WTC11 (cell line): Measurements from ENCODE around the gene C1orf35. TPM values are rescaled to one million over a fixed set of nuclear protein-coding genes. Genes with fewer than 3 reads are reported as not detected.
A peak's percentile ranks its signal among the peaks of the same experiment; 100 is the strongest.

Experiments used
- ATAC-seq: fragments of 200-7000 bp; cut with Tn5 transposase; 2 replicates; pipeline ENCODE4 v1.10.0; 2021; ENCODE audit warnings: mild to moderate bottlenecking, moderate library complexity
- CTCF ChIA-PET: fragments of 300-600 bp; sonication (Branson Sonifier 250); formaldehyde crosslinking; loops from one replicate; lab custom pipeline; 2021; ENCODE audit warnings: antibody characterized with exemption; lab: Charles Lee
- POLR2A ChIA-PET: fragments of 350-600 bp; sonication (Branson Sonifier 250); formaldehyde crosslinking; loops from one replicate; lab custom pipeline; 2021; ENCODE audit warnings: antibody characterized with exemption; lab: Charles Lee
- DNase-seq: peaks from one replicate; pipeline ENCODE4 v3.0.0; 2021; ENCODE audit warnings: low spot score
- H3K27ac Mint-ChIP-seq: 2 replicates; pipeline ENCODE4 v1.8.0; 2021; ENCODE audit warnings: mixed read lengths
- H3K27me3 Mint-ChIP-seq: 2 replicates; pipeline ENCODE4 v1.8.0; 2021; ENCODE audit warnings: low read depth, mild to moderate bottlenecking, moderate library complexity, mixed read lengths
- H3K36me3 Mint-ChIP-seq: 2 replicates; pipeline ENCODE4 v1.8.0; 2021; ENCODE audit warnings: mixed read lengths
- H3K4me1 Mint-ChIP-seq: 2 replicates; pipeline ENCODE4 v1.8.0; 2022; ENCODE audit warnings: mixed read lengths
- H3K4me3 Mint-ChIP-seq: 2 replicates; pipeline ENCODE4 v1.8.0; 2021; ENCODE audit warnings: mild to moderate bottlenecking, moderate library complexity, mixed read lengths
- H3K9me3 Mint-ChIP-seq: 2 replicates; pipeline ENCODE4 v1.8.0; 2021; ENCODE audit warnings: mixed read lengths
- AFF4 ChIP-seq: sonication (generic); formaldehyde crosslinking; IDR thresholded peaks from 2 replicates; pipeline ENCODE4 v1.8.1; 2023; ENCODE audit warnings: mild to moderate bottlenecking, missing genetic modification reagents, borderline replicate concordance
- E2F4 ChIP-seq: sonication (generic); formaldehyde crosslinking; IDR thresholded peaks from 2 replicates; pipeline ENCODE4 v1.8.1; 2022; ENCODE audit warnings: low read depth, mild to moderate bottlenecking, moderate library complexity, missing genetic modification reagents, borderline replicate concordance
- ESRRA ChIP-seq: sonication (generic); formaldehyde crosslinking; IDR thresholded peaks from 2 replicates; pipeline ENCODE4 v1.8.1; 2022; ENCODE audit warnings: mild to moderate bottlenecking, missing genetic modification reagents, borderline replicate concordance
- FOXP4 ChIP-seq: sonication (generic); formaldehyde crosslinking; IDR thresholded peaks from 2 replicates; pipeline ENCODE4 v1.8.0; 2022; ENCODE audit warnings: mild to moderate bottlenecking, missing genetic modification reagents
- GRHL2 ChIP-seq: fragments of 250-450 bp; sonication (Bioruptor Pico); IDR thresholded peaks from 2 replicates; pipeline ENCODE4 v1.8.0; 2022; ENCODE audit warnings: mild to moderate bottlenecking, moderate library complexity; ENCODE audit not compliant: insufficient replicate concordance, severe bottlenecking
- GTF2I ChIP-seq: fragments of 250-450 bp; sonication (Bioruptor Pico); conservative IDR thresholded peaks from 2 replicates; pipeline ENCODE4 v1.4.0; 2021; ENCODE audit warnings: mild to moderate bottlenecking
- HMGA2 ChIP-seq: fragments of 250-450 bp; sonication (Bioruptor Pico); IDR thresholded peaks from 2 replicates; pipeline ENCODE4 v1.4.0; 2021; ENCODE audit warnings: mild to moderate bottlenecking, moderate library complexity
- MXD4 ChIP-seq: fragments of 250-450 bp; sonication (Bioruptor Pico); IDR thresholded peaks from 2 replicates; pipeline ENCODE4 v1.8.0; 2021; ENCODE audit warnings: mild to moderate bottlenecking, moderate library complexity, borderline replicate concordance
- NR2C2 ChIP-seq: sonication (generic); formaldehyde crosslinking; IDR thresholded peaks from 2 replicates; pipeline ENCODE4 v1.8.0; 2022; ENCODE audit warnings: mild to moderate bottlenecking, missing genetic modification reagents
- NR3C1 ChIP-seq: sonication (generic); formaldehyde crosslinking; conservative IDR thresholded peaks from 2 replicates; pipeline ENCODE4 v1.8.1; 2023; ENCODE audit warnings: low read depth, mild to moderate bottlenecking, missing genetic modification reagents
- RELA ChIP-seq: sonication (generic); formaldehyde crosslinking; IDR thresholded peaks from 2 replicates; pipeline ENCODE4 v1.8.1; 2022; ENCODE audit warnings: missing genetic modification reagents, mild to moderate bottlenecking, borderline replicate concordance
- RORB ChIP-seq: fragments of 250-450 bp; sonication (Bioruptor Pico); IDR thresholded peaks from 2 replicates; pipeline ENCODE4 v1.9.0; 2021; ENCODE audit warnings: mild to moderate bottlenecking
- ZBTB43 ChIP-seq: sonication (generic); formaldehyde crosslinking; IDR thresholded peaks from 2 replicates; pipeline ENCODE4 v1.8.1; 2023; ENCODE audit warnings: mild to moderate bottlenecking, missing genetic modification reagents
- ZNF121 ChIP-seq: sonication (generic); formaldehyde crosslinking; IDR thresholded peaks from 2 replicates; pipeline ENCODE4 v1.8.0; 2023; ENCODE audit warnings: missing genetic modification reagents
- total RNA-seq: library from RNA; stranded (reverse); gene quantifications from 3 replicates; pipeline ENCODE4 v1.2.3, GENCODE V29; 2021
- TF ChIP-seq, protein P1 (sequence below): sonication (generic); formaldehyde crosslinking; IDR thresholded peaks from 2 replicates; pipeline ENCODE4 v1.8.0; 2023; ENCODE audit warnings: missing genetic modification reagents, mild to moderate bottlenecking, borderline replicate concordance
- TF ChIP-seq, protein P2 (sequence below): sonication (generic); formaldehyde crosslinking; IDR thresholded peaks from 2 replicates; pipeline ENCODE4 v1.8.1; 2023; ENCODE audit warnings: mild to moderate bottlenecking, moderate library complexity, missing genetic modification reagents

The C1orf35 gene
- total RNA-seq, 1 experiment from 2014 or later, result 33.8 TPM

DNA sequence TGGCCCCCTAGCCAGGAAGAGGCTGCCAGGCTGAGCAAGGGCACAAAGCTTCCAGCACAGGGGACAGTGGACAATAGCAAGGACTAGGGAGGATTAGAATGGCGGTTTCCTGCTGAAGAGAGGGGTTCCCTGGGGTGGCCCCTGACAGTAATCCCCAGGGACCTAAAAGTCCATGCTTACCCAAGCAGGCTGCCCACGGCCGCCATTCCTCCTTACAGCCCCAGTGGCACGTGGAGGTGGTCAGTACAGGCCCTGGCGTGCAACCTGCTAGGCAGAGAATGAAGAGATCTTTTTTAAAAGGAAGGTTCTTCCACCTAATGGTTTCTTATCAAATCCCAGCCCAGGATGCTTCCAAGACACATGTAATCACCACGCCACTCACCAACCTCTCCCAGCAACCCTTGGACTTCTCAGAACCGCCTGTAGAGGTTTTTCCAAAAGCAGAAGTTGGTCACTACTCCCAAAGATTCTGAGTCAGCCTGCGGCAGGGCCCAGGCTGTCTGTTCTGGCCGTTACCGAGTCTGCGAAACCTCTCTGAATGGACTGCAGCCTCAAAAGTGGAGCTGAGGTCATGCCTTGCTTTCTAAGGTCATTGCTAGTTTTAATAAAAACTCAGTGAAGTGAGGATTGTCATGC is 5.0 kb upstream of the C1orf35 start (continued):
- TF ChIP-seq AFF4, result no peak
- no peak for TF ChIP-seq ZNF121 (CRISPR knock-in tag)
- TF ChIP-seq, all 79 proteins: peak for 0

DNA sequence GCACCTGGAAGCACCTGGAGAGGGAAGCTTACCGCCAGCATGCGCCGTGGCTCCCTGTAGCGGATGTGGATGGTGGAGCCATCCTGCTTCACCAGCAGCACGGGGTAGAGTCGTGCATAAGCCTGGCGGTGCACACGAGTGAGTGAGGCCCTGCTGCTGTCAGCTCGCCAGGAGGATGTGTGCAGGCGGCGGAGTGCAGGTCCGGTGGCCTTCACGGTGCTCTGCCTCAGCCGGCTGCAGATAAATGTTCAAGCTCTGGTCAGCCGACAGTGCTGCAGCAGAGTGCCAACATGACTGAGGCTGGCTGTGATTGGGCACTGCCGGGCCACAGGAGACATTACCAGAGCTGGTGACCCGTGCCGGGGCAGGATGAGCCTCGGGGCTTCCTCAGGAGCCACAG is 4.5 kb upstream of the C1orf35 start:
- DNase-seq (no peak), ATAC-seq (no peak)
- peak overlapping the region; percentile 89 for H3K4me3 Mint-ChIP-seq
- TF ChIP-seq RELA (0 out of 2 replicates have a peak, but pooled peaks have one; percentile 35), ESRRA (CRISPR knock-in tag) (no peak)
- H3K4me1 Mint-ChIP-seq, result peaks cover 17% of the 10 kb centered on the region
- POLR2A ChIA-PET, result no interaction called here
- no peaks in the 10 kb centered on the region for H3K9me3 Mint-ChIP-seq
- H3K27me3 Mint-ChIP-seq, result peaks cover 22% of the 10 kb centered on the region
- CTCF ChIA-PET, result interaction anchor here (1.3 kb wide), 1 partner anchor 106 kb away, joined by 3 read pairs; no protein-coding TSS in a partner anchor
- peaks cover 13% of the 10 kb centered on the region for H3K36me3 Mint-ChIP-seq
- no peak overlapping the region for H3K27ac Mint-ChIP-seq

GRCh38 chr1:228106800-228107054 is 3.6 kb upstream of the C1orf35 start:
- ChIA-PET CTCF (interaction anchor here (1.3 to 1.5 kb wide), 2 partner anchors 24 to 107 kb away, joined by 3 to 7 read pairs; no protein-coding TSS in a partner anchor), POLR2A (no interaction called here)
- H3K9me3 Mint-ChIP-seq, result no peaks in the 10 kb centered on the region
- no peak overlapping the region for H3K27ac Mint-ChIP-seq
- H3K4me1 Mint-ChIP-seq, result peaks cover 17% of the 10 kb centered on the region
- no peak overlapping the region for H3K4me3 Mint-ChIP-seq
- H3K27me3 Mint-ChIP-seq, result peaks cover 22% of the 10 kb centered on the region
- H3K36me3 Mint-ChIP-seq, result peaks cover 13% of the 10 kb centered on the region
- DNase-seq (no peak), ATAC-seq (no peak)
- TF ChIP-seq FOXP4, result no peak
- TF ChIP-seq, protein P1, sequence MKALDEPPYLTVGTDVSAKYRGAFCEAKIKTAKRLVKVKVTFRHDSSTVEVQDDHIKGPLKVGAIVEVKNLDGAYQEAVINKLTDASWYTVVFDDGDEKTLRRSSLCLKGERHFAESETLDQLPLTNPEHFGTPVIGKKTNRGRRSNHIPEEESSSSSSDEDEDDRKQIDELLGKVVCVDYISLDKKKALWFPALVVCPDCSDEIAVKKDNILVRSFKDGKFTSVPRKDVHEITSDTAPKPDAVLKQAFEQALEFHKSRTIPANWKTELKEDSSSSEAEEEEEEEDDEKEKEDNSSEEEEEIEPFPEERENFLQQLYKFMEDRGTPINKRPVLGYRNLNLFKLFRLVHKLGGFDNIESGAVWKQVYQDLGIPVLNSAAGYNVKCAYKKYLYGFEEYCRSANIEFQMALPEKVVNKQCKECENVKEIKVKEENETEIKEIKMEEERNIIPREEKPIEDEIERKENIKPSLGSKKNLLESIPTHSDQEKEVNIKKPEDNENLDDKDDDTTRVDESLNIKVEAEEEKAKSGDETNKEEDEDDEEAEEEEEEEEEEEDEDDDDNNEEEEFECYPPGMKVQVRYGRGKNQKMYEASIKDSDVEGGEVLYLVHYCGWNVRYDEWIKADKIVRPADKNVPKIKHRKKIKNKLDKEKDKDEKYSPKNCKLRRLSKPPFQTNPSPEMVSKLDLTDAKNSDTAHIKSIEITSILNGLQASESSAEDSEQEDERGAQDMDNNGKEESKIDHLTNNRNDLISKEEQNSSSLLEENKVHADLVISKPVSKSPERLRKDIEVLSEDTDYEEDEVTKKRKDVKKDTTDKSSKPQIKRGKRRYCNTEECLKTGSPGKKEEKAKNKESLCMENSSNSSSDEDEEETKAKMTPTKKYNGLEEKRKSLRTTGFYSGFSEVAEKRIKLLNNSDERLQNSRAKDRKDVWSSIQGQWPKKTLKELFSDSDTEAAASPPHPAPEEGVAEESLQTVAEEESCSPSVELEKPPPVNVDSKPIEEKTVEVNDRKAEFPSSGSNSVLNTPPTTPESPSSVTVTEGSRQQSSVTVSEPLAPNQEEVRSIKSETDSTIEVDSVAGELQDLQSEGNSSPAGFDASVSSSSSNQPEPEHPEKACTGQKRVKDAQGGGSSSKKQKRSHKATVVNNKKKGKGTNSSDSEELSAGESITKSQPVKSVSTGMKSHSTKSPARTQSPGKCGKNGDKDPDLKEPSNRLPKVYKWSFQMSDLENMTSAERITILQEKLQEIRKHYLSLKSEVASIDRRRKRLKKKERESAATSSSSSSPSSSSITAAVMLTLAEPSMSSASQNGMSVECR (CRISPR knock-in tag), result no peak
- no peak for TF ChIP-seq GRHL2 (CRISPR knock-in tag)
- TF ChIP-seq, protein P2, sequence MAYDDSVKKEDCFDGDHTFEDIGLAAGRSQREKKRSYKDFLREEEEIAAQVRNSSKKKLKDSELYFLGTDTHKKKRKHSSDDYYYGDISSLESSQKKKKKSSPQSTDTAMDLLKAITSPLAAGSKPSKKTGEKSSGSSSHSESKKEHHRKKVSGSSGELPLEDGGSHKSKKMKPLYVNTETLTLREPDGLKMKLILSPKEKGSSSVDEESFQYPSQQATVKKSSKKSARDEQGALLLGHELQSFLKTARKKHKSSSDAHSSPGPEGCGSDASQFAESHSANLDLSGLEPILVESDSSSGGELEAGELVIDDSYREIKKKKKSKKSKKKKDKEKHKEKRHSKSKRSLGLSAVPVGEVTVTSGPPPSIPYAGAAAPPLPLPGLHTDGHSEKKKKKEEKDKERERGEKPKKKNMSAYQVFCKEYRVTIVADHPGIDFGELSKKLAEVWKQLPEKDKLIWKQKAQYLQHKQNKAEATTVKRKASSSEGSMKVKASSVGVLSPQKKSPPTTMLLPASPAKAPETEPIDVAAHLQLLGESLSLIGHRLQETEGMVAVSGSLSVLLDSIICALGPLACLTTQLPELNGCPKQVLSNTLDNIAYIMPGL (CRISPR knock-in tag), result no peak
- no peak for TF ChIP-seq GTF2I (CRISPR knock-in tag)
- no peak for TF ChIP-seq NR2C2 (CRISPR knock-in tag)
- TF ChIP-seq RELA, result no peak
- no peak for TF ChIP-seq E2F4 (CRISPR knock-in tag)
- no peak for TF ChIP-seq RORB (CRISPR knock-in tag)
- no peak for TF ChIP-seq HMGA2
- no peak for TF ChIP-seq MXD4 (CRISPR knock-in tag)
- TF ChIP-seq ZBTB43 (CRISPR knock-in tag), result no peak
- TF ChIP-seq NR3C1 (CRISPR knock-in tag), result no peak
